Mucosa of rectum (tissue), 2 donors: ENCODE measurements around the gene GSTA4.
"Not testable (repeated sequence)": the region's sequence is repeated elsewhere in the genome, so short reads cannot be mapped to it uniquely, and the experiment has no call there.

Experiments
- H3K27ac ChIP-seq, 2 donors: one replicate each; pipeline ENCODE4 v1.7.0; 2013; ENCODE audit warnings: inconsistent platforms in 2 of 2, low read depth in 2 of 2, low read length in 2 of 2
- H3K27me3 ChIP-seq, 2 donors: one replicate each; pipeline ENCODE4 v1.7.0; 2013; ENCODE audit warnings: low read length in 2 of 2; ENCODE audit not compliant: control insufficient read depth in 2 of 2, insufficient read depth in 2 of 2
- H3K36me3 ChIP-seq, 2 donors: one replicate each; pipeline ENCODE4 v1.7.0; 2013; ENCODE audit warnings: low read length in 2 of 2; ENCODE audit not compliant: control insufficient read depth in 2 of 2, insufficient read depth in 2 of 2
- H3K4me1 ChIP-seq, 2 donors: one replicate each; pipeline ENCODE4 v1.7.0; 2013; ENCODE audit warnings: low read length in 2 of 2, mild to moderate bottlenecking in 1 of 2; ENCODE audit not compliant: control insufficient read depth in 2 of 2, insufficient read depth in 2 of 2
- H3K4me3 ChIP-seq, 2 donors: one replicate each; pipeline ENCODE4 v1.7.0; 2013; ENCODE audit warnings: low read length in 2 of 2
- H3K9ac ChIP-seq, 2 donors: one replicate each; pipeline ENCODE4 v1.7.0; 2013; ENCODE audit warnings: low read length in 2 of 2, low read depth in 1 of 2, mild to moderate bottlenecking in 1 of 2
- H3K9me3 ChIP-seq, 2 donors: one replicate each; pipeline ENCODE4 v1.7.0; 2013; ENCODE audit warnings: low read length in 2 of 2; ENCODE audit not compliant: control insufficient read depth in 2 of 2
- donor health status: healthy.
- donor health status: Normal muscosa, but diverticular disease.

Gene GSTA4

GRCh38 chr6:52995089-52995912 lies at the start of gene GSTA4:
Gene GSTA4 (minus strand): TSS chr6:52995284. CDS start chr6:52994243, 1,041 bp downstream.
- peaks cover 7 to 13% of the 10 kb centered on the region in 2 donors for H3K4me1 ChIP-seq

GRCh38 chr6:53044572-53044971 lies 49.5 kb upstream of the GSTA4 start:
- Histone ChIP-seq H3K9ac (no peak overlapping the region), H3K4me3 (no peak overlapping the region), H3K27me3 (no peaks in the 10 kb centered on the region), H3K27ac (no peak overlapping the region), H3K9me3 (no peaks in the 10 kb centered on the region), H3K36me3 (peaks cover 18 to 20% of the 10 kb centered on the region in 2 donors), H3K4me1 (no peaks in the 10 kb centered on the region)

More at GRCh38 chr6:52995089-52995912, at the start of gene GSTA4:
- H3K4me3 ChIP-seq = peak within 1 kb of the TSS; percentile 93
- not testable (repeated sequence) for H3K9me3 ChIP-seq, H3K27me3 ChIP-seq, H3K36me3 ChIP-seq
- H3K9ac ChIP-seq = peak within 1 kb of the TSS; percentile 89 to 91
- H3K27ac ChIP-seq = peak within 1 kb of the TSS; percentile 89 to 94

- Histone ChIP-seq H3K4me1 (no peaks in the 10 kb centered on the region), H3K4me3 (no peak overlapping the region), H3K36me3 (peaks cover 23 to 25% of the 10 kb centered on the region in 2 donors), H3K9me3 (no peaks in the 10 kb centered on the region), H3K27me3 (no peaks in the 10 kb centered on the region), H3K9ac (no peak overlapping the region), H3K27ac (no peak overlapping the region)
Observed at GRCh38 chr6:53044071-53044470, 49.0 kb upstream of the GSTA4 start.

- Histone ChIP-seq H3K9ac (no peak overlapping the region), H3K27me3 (no peaks in the 10 kb centered on the region)
Observed at GRCh38 chr6:53043581-53043980, 48.5 kb upstream of the GSTA4 start.

GRCh38 chr6:53042112-53042511 lies 47.0 kb upstream of the GSTA4 start:
- H3K27me3 ChIP-seq = no peaks in the 10 kb centered on the region
- peaks cover 26 to 36% of the 10 kb centered on the region in 2 donors for H3K36me3 ChIP-seq
- H3K9me3 ChIP-seq = no peaks in the 10 kb centered on the region
- no peak overlapping the region for H3K9ac ChIP-seq
- no peak overlapping the region for H3K27ac ChIP-seq
- H3K4me1 ChIP-seq = no peaks in the 10 kb centered on the region
- H3K4me3 ChIP-seq = no peak overlapping the region

More at GRCh38 chr6:53043581-53043980, 48.5 kb upstream of the GSTA4 start:
- Histone ChIP-seq H3K36me3 (peaks cover 26 to 28% of the 10 kb centered on the region in 2 donors), H3K4me1 (no peaks in the 10 kb centered on the region), H3K9me3 (no peaks in the 10 kb centered on the region), H3K27ac (no peak overlapping the region), H3K4me3 (no peak overlapping the region)

- Histone ChIP-seq H3K27ac (no peak overlapping the region), H3K4me1 (no peaks in the 10 kb centered on the region), H3K36me3 (peaks cover 26 to 39% of the 10 kb centered on the region in 2 donors), H3K27me3 (no peaks in the 10 kb centered on the region), H3K4me3 (no peak overlapping the region), H3K9ac (no peak overlapping the region), H3K9me3 (no peaks in the 10 kb centered on the region)
Observed at GRCh38 chr6:53041356-53041755, 46.3 kb upstream of the GSTA4 start.

- no peak overlapping the region for H3K27ac ChIP-seq
- peaks cover 45 to 46% of the 10 kb centered on the region in 2 donors for H3K36me3 ChIP-seq
- H3K9ac ChIP-seq = no peak overlapping the region
Observed at GRCh38 chr6:53038596-53038995, 43.5 kb upstream of the GSTA4 start.

GRCh38 chr6:53038141-53038540 lies 43.1 kb upstream of the GSTA4 start:
- Histone ChIP-seq H3K27ac (no peak overlapping the region), H3K36me3 (peaks cover 47 to 51% of the 10 kb centered on the region in 2 donors), H3K4me1 (no peaks in the 10 kb centered on the region), H3K9ac (no peak overlapping the region), H3K9me3 (no peaks in the 10 kb centered on the region), H3K27me3 (no peaks in the 10 kb centered on the region), H3K4me3 (no peak overlapping the region)

More at GRCh38 chr6:53038596-53038995, 43.5 kb upstream of the GSTA4 start:
- H3K4me3 ChIP-seq = no peak overlapping the region
- no peaks in the 10 kb centered on the region for H3K9me3 ChIP-seq
- no peaks in the 10 kb centered on the region for H3K27me3 ChIP-seq
- H3K4me1 ChIP-seq = no peaks in the 10 kb centered on the region

GRCh38 chr6:53035549-53036213 lies 40.6 kb upstream of the GSTA4 start:
- no peak overlapping the region for H3K4me3 ChIP-seq
- H3K4me1 ChIP-seq = no peaks in the 10 kb centered on the region
- no peak overlapping the region for H3K9ac ChIP-seq
- no peaks in the 10 kb centered on the region for H3K9me3 ChIP-seq
- peak overlapping the region in 1 of 2 donors; percentile 29 for H3K27ac ChIP-seq
- H3K36me3 ChIP-seq = peaks cover 54 to 60% of the 10 kb centered on the region in 2 donors
- H3K27me3 ChIP-seq = no peaks in the 10 kb centered on the region

GRCh38 chr6:53033764-53034163 lies 38.7 kb upstream of the GSTA4 start:
- Histone ChIP-seq H3K9me3 (no peaks in the 10 kb centered on the region), H3K27ac (peak overlapping the region in 1 of 2 donors; percentile 18), H3K4me1 (no peaks in the 10 kb centered on the region), H3K36me3 (peaks cover 49 to 51% of the 10 kb centered on the region in 2 donors), H3K27me3 (no peaks in the 10 kb centered on the region), H3K4me3 (no peak overlapping the region), H3K9ac (no peak overlapping the region)
